Putamen (tissue), 1 donor: ENCODE measurements around the gene GASK1A.

Experiments
- DNase-seq: peaks from one replicate; pipeline ENCODE4 v3.0.0-alpha.2; 2016; ENCODE audit warnings: low spot score

Gene GASK1A

GRCh38 chr3:42982645-42983412, 3.7 kb downstream of the GASK1A start:
- DNase-seq, result no peak

DNA sequence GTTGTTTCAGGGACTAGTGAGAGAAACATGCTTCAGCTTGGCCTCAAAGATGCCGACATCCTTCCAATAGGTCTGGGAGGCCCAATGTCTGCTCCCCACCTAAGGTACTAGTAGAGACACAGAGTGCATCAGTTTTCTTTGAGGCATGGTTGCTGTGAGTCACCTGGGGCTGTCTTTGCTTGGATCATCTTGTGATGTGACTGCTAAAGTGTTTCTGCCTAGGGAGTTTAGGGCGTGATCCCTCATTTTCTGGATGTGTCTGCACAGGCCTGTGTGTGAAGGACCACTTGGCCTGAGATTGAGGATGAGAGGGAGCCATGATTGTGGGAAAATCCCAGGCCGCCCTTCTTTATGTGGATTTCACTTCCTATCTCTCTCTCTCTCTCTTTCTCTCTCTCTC, 4.8 kb downstream of the GASK1A start:
- DNase-seq, result no peak

DNA sequence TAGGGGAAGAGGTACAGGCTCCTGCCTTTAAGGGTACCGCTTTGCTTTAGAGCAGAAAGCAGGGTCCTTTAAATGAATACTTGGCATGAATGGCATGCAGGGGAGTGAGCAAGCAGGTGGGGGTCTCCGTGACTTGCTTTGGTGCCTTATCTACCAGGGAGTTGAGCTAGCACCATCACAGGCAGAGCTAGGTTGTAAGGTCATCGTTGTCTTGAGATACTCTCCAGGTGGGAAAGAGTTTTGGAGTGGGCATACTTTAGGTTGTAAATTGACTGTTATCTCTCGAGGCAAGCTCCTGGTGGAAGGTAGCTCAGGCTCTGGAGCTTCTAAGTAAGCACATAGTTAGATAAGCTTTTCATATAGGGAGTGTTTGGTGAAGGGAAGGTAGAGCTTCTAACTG, 5.6 kb downstream of the GASK1A start:
- DNase-seq, result no peak

- no peak for DNase-seq
These were observed 9.0 kb downstream of the GASK1A start for GRCh38 chr3:42988097-42988496.

- no peak for DNase-seq
These were observed 9.5 kb downstream of the GASK1A start for GRCh38 chr3:42988566-42988965.

DNA sequence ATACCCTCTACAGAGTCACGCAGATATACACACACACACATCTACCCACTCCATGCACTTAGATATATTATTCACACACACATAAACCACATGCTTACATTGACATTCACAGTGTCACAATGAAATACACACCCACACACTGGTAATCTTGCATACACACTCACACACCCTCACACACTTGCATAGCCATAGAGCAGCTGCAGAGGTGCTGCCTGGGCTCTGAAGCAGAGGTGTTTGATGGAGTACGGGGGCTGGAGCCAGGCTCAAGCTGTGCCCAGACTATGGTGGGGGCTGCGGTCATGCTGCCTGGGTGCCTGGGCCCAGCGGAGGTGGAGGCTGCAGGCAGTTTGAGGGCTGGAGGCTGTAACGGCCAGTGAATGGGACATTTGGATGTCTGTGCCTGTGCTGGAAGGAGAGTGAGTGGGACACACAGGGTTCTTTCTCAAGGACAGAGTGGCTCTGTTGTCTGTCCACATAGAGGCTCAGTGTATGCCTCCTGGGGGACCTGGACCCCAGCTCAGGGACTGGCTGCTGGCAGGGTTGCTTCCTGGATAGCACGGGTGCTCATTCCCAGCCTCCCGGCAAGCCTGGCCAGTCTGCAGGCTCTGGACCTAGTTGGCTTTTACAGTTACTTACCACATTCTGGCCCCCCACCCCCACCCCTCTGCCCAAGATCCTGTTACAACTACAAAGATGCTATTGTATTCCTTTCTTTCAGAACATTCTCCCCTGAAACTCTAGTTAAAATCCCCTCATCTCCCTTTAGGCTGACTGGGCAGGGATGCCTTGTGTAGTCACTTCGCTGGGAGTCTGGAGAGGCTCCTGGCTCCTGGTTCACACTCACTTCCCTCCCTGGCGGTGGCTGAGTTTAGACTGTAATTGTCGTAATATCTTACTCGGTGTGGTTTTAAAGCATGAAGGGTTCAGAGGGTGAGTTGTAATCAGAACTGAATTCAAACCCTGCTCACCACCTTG, 12.5 kb downstream of the GASK1A start:
- peak; percentile 70 for DNase-seq

- no peak for DNase-seq
These were observed 15.5 kb downstream of the GASK1A start for GRCh38 chr3:42994595-42994994.

GRCh38 chr3:42996021-42996420, 16.9 kb downstream of the GASK1A start:
- DNase-seq, result no peak

DNA sequence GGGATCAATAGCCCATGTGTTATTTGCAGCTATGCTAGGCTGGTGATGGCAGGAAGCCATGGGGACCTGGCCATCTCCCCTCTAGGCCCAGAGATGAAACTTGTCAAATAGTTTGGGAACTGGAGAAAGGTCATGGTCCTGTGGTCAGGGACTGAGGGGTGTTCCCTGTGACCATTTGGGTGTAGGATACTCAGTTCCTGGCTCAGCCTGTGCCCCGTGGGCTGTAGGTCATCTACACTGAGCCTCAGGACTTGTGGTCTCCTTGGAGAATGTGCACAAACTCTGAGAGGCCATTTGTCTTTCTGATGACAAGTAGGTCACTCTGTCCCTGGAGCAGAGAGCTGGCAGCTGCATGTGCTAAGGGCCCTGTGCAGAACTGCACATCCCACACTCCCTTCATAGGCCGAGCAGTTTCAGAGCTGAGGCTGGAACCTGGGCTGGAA, 17.5 kb downstream of the GASK1A start:
- DNase-seq, result no peak

DNA sequence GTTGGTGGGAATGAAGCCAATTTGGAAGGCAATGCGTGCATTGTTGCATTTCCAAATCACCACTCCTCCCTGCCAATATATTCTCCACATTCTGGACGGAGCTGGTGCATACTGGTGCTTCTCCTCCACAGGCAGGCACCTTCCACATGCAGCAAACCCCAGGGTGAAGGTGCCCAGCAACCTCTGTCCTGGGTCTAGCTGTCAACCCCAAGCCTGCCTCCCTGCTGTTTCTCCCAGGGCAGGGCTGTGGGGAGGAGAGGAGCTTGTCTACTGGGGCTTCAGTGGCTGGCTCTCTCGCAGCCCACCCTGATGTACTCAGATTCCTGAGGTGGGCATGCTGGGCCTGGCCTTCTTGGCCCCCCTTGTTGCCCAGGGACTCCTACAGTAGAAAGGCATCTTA, 20.1 kb downstream of the GASK1A start:
- DNase-seq, result no peak

GRCh38 chr3:42999632-43000031, 20.5 kb downstream of the GASK1A start:
- DNase-seq, result no peak

GRCh38 chr3:43000387-43000786, 21.3 kb downstream of the GASK1A start:
- DNase-seq, result no peak

DNA sequence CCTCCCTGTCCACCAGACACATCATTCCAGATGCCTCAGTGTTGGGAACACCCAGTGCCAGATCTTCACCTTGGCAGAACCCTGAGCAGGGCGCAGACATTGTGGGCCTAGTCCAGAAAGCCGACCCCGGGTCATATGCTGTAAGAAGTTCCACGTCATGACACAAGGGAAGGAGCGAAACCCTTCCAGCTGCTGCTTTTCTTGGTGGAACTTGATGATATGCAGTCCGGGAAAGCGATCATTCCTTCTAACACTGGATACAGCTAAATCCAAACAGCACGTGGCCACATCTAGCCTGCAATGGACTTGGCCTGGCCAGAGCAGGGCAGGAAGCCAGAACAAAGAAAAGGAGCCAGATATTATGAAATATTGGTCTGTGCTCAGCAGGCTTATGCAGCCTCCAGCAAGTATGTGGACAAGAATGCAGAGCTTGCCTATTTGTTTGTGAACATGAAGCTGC, 22.0 kb downstream of the GASK1A start:
- DNase-seq, result peak; percentile 45

DNA sequence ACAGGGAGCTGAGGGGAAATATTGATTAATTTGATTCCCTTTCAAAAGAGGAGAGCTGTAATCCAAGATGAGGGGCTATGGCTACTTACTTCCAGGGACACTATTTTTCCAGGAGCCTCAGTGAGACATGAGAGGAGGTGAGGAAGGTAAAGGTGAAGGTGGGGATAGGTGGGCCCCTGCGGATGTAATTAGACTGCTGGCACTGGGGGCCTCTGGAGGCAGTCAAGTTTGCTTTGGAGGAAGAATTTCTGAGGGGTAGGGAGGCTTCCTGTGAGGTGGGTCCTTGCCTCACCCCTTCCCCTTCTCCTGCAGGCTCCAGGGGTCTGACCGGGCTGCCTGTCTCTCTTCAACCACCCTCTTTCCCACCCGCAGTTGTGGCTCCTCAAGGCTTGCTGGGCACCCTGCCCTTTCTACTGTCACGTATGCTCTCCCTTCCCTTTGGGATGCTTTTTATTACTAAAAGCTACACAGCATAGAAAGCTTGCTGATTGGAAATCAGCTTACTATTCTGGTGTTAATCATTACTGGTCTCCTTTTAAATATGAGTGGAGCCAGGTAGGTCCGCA, 22.5 kb downstream of the GASK1A start:
- no peak for DNase-seq

DNA sequence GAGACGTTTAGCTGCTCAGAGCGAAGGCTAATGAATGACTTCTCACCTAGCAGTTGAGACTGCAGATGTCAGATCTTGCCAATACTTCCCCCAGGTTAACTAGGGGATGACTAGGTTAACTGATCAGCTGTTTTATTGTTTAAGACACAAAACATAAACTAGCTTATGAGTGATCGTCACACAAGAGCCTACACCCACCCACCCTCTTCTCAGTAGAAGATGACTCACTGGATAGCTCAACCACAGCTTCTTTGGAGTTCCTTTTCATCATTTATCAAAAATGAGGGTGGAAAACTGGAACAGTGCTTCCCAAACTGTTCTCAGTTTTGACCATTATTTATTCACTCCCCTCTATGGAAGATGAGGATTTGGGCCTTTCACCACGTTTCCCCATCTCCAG, 25.2 kb downstream of the GASK1A start:
- DNase-seq, result no peak

DNA sequence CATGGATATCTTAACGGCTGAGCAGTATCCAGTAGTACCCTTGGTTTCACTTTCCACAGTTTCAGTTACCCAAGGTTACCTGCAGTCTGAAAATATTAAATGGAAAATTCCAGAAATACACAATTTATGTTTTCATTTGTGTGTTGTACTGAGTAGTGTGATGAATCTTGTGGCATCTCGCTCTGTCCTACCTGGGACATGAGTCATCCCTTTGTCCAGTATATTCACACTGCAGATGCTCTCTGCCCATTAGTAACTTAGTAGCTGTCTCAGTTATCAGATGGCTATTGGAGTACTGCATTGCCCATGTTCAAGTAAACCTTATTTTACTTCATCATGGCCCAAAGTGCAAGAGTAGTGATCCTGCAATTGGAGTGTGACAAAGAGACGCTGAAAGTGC, 26.1 kb downstream of the GASK1A start:
- no peak for DNase-seq

DNA sequence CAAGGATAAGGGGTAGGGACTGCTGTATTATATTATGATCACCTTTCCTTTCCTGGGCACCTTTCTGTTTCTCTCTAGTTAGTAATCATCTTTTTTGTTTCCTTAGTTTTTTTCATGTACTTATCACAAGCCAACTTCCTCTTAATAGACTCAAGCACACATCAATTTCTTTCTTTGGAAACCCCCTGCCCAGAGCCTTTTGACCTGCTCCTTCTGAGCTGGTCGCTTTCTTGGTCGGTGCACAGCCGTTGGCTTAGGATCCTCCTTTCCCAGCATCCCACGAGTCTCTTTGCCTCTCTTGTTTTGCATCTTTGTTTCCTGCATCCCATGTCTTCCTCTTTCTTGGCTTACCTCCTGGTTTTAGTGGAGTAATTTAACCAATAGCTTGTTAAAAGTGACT, 26.9 kb downstream of the GASK1A start:
- no peak for DNase-seq

DNA sequence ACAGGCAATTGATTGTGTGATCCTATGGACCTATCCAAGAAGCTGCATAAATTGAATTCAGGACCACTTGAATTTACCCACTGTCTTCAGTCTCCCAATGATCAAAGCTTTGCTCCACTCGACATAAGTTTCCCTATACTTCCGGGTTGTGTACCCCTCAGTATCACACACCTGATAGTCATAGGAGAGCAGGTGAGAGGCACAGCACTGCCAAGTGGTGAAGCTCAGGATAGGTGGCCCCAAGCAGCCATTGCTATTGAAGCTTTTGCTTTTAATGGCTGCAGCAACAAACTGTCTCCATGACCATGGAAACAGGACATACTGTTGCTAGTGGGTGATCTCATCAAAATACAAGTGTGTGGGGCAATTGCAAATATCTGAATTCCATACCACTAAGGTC, 27.7 kb downstream of the GASK1A start:
- DNase-seq, result no peak

DNA sequence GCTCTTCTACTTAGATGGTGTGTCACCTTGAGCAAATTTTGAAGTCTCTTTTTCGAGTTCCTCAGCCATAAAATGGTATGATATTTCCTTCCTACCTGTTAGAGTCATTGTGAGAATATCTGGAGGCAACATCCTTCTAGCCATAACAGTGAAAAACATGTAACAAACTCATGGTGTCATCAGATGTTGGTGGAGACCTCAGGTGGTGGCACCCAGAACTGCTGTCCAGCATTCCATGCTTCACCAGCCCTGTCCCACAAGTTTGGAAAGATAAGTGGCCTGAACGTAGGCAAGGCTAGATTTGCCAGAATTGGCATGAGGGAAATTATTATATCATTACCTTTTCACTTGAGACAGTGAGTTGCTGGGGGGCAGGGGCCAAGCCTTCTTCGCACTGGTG, 30.4 kb downstream of the GASK1A start:
- no peak for DNase-seq

DNA sequence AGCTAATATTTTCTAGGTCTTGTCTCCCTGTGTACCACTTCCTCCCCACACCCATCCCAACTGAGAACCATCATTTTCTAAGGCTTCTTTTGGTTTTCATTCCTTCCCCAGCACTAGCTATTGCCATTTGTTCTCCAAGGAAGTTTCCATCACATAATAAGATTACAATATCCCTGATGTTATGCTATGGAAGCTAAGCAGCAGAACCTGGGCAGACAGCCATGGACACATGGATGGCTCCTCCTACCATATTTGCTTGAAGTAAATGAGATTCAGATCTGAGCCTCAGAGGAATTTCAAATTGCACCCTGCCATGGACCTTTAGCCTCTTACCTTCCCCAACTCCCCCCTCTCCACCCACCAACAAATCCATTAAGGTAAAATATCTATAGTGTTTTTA, 31.5 kb downstream of the GASK1A start:
- no peak for DNase-seq

DNA sequence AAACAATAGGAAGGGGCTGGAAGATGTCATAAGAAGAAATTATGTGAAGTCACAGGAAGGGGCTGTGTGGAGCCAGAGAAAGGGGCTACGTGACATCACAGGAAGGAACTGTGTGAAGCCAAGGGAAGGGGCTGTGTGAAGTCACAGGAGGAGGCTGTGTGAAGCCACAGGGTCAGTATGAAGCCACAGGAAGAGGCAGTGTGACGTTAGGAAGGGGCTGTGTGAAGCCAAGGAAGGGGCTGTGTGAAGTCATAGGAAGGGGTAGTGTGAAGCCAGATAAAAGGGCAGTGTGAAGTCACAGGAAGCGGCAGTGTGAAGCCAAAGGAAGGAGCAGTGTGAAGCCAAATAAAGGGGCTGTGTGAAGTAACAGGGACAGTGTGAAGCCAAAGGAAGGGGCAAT, 32.5 kb downstream of the GASK1A start:
- no peak for DNase-seq

- DNase-seq, result no peak
These were observed 33.1 kb downstream of the GASK1A start for GRCh38 chr3:43012174-43012573.

- no peak for DNase-seq
These were observed 34.1 kb downstream of the GASK1A start for GRCh38 chr3:43013256-43013655.
